ENCODE results near the gene SPAAR.

Gene SPAAR

DNA sequence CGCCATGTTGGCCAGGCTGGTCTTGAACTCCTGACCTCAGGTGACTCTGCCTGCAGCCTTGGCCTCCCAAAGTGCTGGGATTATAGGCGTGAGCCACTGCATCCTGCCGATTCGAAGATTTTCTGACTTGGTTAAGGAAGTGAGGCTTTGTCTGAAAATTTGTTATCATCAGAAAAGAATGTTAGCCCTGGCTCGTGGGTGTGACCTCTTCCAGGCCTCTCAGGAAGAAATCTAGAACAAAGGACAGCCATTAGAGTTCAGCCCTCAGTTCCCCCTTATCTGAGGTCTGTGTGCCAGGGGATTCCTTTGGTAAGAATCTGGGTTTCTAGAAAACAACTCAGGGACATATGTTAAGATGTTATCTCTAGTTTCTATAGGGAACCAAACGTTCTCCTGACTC, 42.4 kb downstream of the SPAAR start:
- DNase-seq = no peak

DNA sequence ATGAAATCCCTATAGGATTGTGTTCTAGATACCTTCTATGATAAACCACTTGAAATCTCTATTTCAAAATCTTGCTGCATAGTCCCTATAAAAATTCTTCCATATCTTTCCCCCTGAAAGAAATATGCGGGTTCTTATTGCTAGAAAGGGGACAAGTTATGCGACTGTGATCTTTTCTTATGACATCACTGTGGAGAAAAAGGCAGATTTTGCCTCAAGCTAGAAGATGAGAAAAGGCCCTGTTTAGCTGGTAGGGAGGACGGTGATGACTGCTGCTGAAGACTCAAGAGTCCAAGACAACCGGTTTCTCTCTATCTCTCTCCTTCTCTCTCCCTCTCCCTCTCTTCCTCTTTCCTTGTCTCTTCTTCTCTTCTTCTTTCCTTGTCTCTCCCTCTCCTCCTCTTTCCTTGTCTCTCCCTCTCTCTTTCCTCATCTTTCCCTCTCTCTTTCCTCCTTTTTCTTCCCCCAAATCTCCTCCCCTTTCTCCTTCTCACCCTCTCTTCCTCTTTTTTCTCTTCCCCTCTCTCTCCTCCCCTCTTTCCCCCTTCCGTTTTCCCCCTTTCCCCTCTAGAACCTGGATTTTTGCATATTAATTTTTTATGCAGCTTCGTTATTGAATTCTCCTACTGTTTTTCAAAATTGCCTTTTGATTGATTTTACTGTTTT, 43.4 kb downstream of the SPAAR start:
- DNase-seq = no peak

DNA sequence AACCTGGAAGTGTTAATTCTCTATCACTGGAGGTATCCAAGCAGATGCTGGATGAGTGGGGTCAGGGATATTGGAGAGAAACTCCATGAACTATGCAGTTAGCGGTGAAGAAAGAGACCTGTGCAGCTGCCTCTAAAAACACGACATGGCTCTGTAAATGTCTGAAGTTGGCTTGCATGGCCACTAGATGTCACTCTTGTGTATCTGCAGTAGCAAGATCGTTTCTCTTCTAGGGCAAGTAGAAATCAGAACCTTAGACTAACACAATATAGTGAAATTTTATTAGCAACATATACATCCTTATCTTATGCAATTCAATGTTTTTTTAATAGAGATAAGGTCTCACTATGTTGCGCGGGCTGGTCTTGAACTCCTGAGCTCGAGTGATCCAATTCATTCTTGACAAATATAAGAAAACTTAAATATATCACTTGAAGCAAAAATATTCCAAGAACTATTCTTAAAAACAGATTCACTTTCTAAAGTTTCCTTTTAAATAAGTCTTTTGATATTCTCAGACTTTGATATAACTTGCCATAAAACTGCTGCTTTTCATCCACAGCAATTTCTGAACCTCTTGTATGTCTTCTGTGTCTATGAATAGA, 45.8 kb downstream of the SPAAR start:
- no peak for DNase-seq

DNA sequence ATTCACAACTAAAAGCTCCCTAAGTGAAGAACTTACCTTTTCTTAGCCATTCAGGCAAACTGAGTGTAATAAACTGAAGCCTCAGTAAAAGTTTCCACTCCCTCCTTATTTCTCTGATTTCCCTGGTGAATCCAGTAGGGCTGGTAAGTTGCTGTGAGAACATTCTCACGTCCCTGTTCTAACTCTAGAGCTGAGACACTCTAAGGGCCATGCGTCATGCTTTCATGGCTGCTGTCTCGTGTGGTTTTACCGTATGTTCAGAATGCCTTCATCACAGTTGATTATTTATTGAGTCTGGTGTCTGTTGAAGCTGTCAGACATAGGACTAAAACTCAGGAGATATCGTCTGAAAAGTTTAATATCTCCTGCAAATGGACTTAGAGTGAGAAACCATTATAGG, 47.4 kb downstream of the SPAAR start:
- DNase-seq = no peak

DNA sequence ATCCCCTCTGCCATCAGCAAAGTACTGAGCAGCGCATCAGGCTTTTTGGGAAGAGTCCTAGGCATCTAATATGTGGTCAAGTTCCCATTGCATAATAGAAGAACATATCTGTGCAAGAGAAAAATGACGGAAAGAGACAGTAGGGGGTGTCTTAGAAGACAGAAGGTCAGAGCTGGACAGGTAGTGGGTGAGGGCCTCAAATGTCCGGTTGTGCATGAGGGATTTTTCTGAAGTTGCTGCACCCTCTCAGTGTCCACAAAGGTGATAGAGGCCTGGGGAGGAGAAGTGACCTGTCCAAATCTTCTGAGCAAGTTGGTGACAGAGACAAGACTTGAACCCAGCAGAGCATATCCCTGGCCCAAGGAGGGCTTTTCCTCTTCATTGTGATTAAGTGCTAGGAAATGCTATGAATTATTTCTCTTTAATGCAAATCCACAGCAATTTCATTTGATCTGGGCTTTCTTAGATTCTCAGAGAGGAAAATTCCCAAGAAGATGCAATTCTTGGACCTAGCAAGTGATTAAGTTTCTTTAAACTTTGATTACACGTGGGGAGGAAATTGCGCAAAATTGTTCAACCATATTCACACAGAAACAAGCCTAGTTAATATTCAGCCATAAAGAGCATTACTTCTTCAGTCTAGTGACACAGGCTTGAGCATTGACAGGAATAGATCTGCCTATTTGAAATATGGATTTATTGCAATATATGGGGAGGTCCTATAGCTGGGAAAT, 49.0 kb downstream of the SPAAR start, which contains the start of gene OR2S2:
OR2S2 (minus strand) TSS at position 51 of the 734 bp plus-strand sequence. CDS start 56 bp downstream, outside the sequence.
- DNase-seq = no peak

DNA sequence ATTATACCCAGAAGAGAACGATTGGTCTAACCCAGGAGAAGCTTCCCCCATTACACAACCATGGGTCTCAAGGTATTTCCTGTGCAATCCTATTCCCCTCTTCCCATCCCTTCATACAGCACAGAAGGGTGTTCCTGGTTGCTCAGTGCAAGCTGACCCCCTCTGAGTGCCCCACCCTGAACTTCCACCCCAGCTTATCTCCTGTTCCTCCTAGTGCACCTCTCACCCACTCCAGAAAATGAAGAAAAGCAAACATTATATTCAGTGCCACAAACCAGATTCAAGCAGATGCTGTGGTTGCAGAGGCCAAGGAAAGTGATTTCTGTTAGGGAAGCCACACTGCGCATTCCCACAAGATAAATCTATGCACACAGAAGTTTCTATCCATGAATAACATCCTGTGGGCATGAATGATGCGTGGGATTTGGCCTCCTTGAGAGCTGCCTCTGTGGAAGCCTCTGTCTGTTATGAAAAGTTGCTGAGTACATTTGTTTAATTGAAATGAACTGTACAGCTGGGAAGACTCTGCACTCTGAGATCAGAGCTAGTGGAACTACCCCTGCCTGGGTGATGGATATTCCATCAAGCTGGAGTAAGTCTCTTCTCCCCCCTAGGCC, 50.9 kb downstream of the SPAAR start:
- no peak for DNase-seq
